ENCODE results near the gene DPYD. TPM values are rescaled to one million over a fixed set of nuclear protein-coding genes. Genes with fewer than 3 reads are reported as not detected.
A peak's percentile ranks its signal among the peaks of the same experiment; 100 is the strongest.

DPYD gene
- total and polyA plus RNA-seq, 10 of the 15 experiments (the other 5 are each of a cell fraction or from before 2014, with no cell fraction given): 5.7 to 23.8 (median 10.2) TPM

GRCh38 chr1:97114842-97115241, 806.0 kb downstream of the DPYD start:
- intact Hi-C loops (cut with micrococcal nuclease; ENCODE audit: unreplicated experiment): no loop called here
- Histone ChIP-seq H3K9ac (ENCODE audit: control insufficient read depth, insufficient read depth, low read length) (no peak overlapping the region), H3K79me2 (ENCODE audit: control insufficient read depth, insufficient read depth, low read length) (no peaks in the 10 kb centered on the region), H3K27me3 (replicated peaks in 1 of 2; ENCODE audit: control insufficient read depth in 2 of 2, insufficient read depth in 2 of 2, low read length in 1 of 2) (no peaks in the 10 kb centered on the region), H3K27ac (ENCODE audit: control insufficient read depth, insufficient read depth) (no peak overlapping the region), H3K9me3 (replicated peaks; ENCODE audit: control insufficient read depth, insufficient read depth, low read length) (no peaks in the 10 kb centered on the region), H3K4me1 (ENCODE audit: control insufficient read depth, insufficient read depth, low read length) (no peaks in the 10 kb centered on the region), H3K4me3 (no peak overlapping the region), H3K4me2 (ENCODE audit: control insufficient read depth, insufficient read depth) (no peak overlapping the region), H2AFZ (ENCODE audit: control insufficient read depth, low read depth, low read length) (no peak overlapping the region), H4K20me1 (ENCODE audit: control insufficient read depth, insufficient read depth) (no peaks in the 10 kb centered on the region), H3K36me3 (ENCODE audit: control insufficient read depth in 2 of 2, insufficient read depth in 2 of 2, low read length in 1 of 2) (no peaks in the 10 kb centered on the region)
- TF ChIP-seq CHD1 (IDR thresholded peaks at IDR 0.05; ENCODE audit: low read depth, low read length): no peak
- POLR2A ChIA-PET: no interaction called here
- 15% methylated on average over 2 of the region's 2 CpGs for WGBS (ENCODE audit: insufficient coverage, insufficient replicate concordance, low lambda C conversion rate, missing lambda C conversion rate)
- in situ Hi-C loops (cut with MboI): no loop called here
- RAD21 ChIA-PET (ENCODE audit: unreplicated experiment): no interaction called here
- DNase-seq (ENCODE audit: low read depth, low spot score) (no peak), FAIRE-seq (no peak), ATAC-seq (no peak)
- BruUV-seq (replicated peaks): no TSS peak
- CTCF ChIA-PET: no interaction called here
- SMC1A ChIA-PET (ENCODE audit: uncharacterized antibody, unreplicated experiment): no interaction called here

- Histone ChIP-seq H4K20me1 (ENCODE audit: control insufficient read depth, insufficient read depth) (no peaks in the 10 kb centered on the region), H3K27ac (ENCODE audit: control insufficient read depth, insufficient read depth) (no peak overlapping the region), H3K27me3 (replicated peaks in 1 of 2; ENCODE audit: control insufficient read depth in 2 of 2, insufficient read depth in 2 of 2, low read length in 1 of 2) (no peaks in the 10 kb centered on the region), H2AFZ (ENCODE audit: control insufficient read depth, low read depth, low read length) (no peak overlapping the region), H3K4me1 (ENCODE audit: control insufficient read depth, insufficient read depth, low read length) (no peaks in the 10 kb centered on the region), H3K79me2 (ENCODE audit: control insufficient read depth, insufficient read depth, low read length) (no peaks in the 10 kb centered on the region), H3K9ac (ENCODE audit: control insufficient read depth, insufficient read depth, low read length) (no peak overlapping the region), H3K36me3 (ENCODE audit: control insufficient read depth in 2 of 2, insufficient read depth in 2 of 2, low read length in 1 of 2) (no peaks in the 10 kb centered on the region), H3K4me2 (ENCODE audit: control insufficient read depth, insufficient read depth) (no peak overlapping the region), H3K4me3 (no peak overlapping the region), H3K9me3 (replicated peaks; ENCODE audit: control insufficient read depth, insufficient read depth, low read length) (no peaks in the 10 kb centered on the region)
- WGBS (ENCODE audit: insufficient coverage, insufficient replicate concordance, low lambda C conversion rate, missing lambda C conversion rate): 7% methylated on average over 3 of the region's 3 CpGs
- no peak for TF ChIP-seq HDGF (IDR thresholded peaks at IDR 0.05)
- TF ChIP-seq SIN3A (IDR thresholded peaks at IDR 0.05; ENCODE audit: low read depth, low read length): no peak
- TF ChIP-seq POLR2AphosphoS5 (IDR thresholded peaks at IDR 0.05; ENCODE audit: low read length): no peak
- no peak for TF ChIP-seq CHD2 (IDR thresholded peaks at IDR 0.05; ENCODE audit: borderline replicate concordance, low read depth, low read length)
- TF ChIP-seq POLR2A (IDR thresholded peaks at IDR 0.05; ENCODE audit: low read depth, low read length): no peak
- TF ChIP-seq BHLHE40 (IDR thresholded peaks at IDR 0.05; ENCODE audit: borderline replicate concordance in 1 of 2, low read depth in 2 of 2, low read length in 1 of 2): no peak
- no peak for TF ChIP-seq NR2C2 (IDR thresholded peaks at IDR 0.05; ENCODE audit: borderline replicate concordance, control insufficient read depth, insufficient read length, low read depth)
- TF ChIP-seq ZNF274 (IDR thresholded peaks at IDR 0.05; ENCODE audit: insufficient read depth, insufficient read length): no peak
- ATAC-seq: no peak
- in situ Hi-C loops (cut with MboI) (no loop called here), intact Hi-C loops (cut with micrococcal nuclease; ENCODE audit: unreplicated experiment) (no loop called here)
- SMC1A ChIA-PET (ENCODE audit: uncharacterized antibody, unreplicated experiment): no interaction called here
- RAD21 ChIA-PET (ENCODE audit: unreplicated experiment): no interaction called here
- CTCF ChIA-PET: no interaction called here
- peak; percentile 47 for FAIRE-seq
- POLR2A ChIA-PET: no interaction called here
- no TSS peak for BruUV-seq (replicated peaks)
- no peak for DNase-seq (ENCODE audit: low read depth, low spot score)
Observed at GRCh38 chr1:97112442-97112841, 808.4 kb downstream of the DPYD start.

Measured in GM12878 (cell line).